AG04449 (cell line): ENCODE measurements around the gene MGAT4C.

ENCODE experiments used
- CTCF ChIA-PET: fragments of 350-600 bp; formaldehyde crosslinking; extraction: SDS; loops from one replicate; lab custom pipeline; 2021; ENCODE audit warnings: antibody characterized with exemption; lab: Yijun Ruan, JAX
- POLR2A ChIA-PET: fragments of 400-600, 350-600 bp; formaldehyde crosslinking; extraction: SDS; loops from one replicate; lab custom pipeline; 2020; ENCODE audit warnings: antibody characterized with exemption, inconsistent platforms; lab: Yijun Ruan, JAX
- DNase-seq: peaks from one replicate; pipeline ENCODE4 v3.0.0-alpha.2; 2010; ENCODE audit warnings: low read depth, low spot score
- H3K4me3 ChIP-seq: 2 replicates; pipeline ENCODE4 v1.5.1; 2011; ENCODE audit warnings: low read depth, mild to moderate bottlenecking, control low read depth, low read length
- TF ChIP-seq, protein P1 (sequence below): IDR thresholded peaks from one replicate; pipeline ENCODE4 v1.5.1; 2011; ENCODE audit warnings: mild to moderate bottlenecking, moderate library complexity, low read length, control low read depth, inconsistent platforms; ENCODE audit not compliant: insufficient read depth; ENCODE audit errors: missing control alignments

MGAT4C gene

DNA sequence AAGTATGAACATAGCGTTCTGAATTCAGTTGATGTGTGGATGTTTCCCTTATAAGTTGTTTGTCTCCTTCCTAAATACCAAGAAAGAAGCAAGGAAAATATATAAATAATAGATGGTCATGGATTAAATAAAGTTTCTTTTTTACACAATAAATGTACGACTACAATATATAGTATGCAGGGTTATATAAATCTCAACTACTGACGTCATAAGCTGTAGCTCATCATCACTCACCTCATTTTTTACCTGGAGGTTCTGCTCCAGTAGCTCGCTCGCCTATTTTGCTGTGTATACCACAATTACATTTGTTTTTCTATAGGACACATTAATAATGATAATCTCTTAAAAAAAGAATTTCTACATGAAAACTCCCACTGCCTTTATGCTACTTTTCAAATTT is 272.6 kb downstream of the MGAT4C start:
- ChIA-PET POLR2A (no interaction called here), CTCF (no interaction called here)
- no peak for DNase-seq
- TF ChIP-seq, protein P1, sequence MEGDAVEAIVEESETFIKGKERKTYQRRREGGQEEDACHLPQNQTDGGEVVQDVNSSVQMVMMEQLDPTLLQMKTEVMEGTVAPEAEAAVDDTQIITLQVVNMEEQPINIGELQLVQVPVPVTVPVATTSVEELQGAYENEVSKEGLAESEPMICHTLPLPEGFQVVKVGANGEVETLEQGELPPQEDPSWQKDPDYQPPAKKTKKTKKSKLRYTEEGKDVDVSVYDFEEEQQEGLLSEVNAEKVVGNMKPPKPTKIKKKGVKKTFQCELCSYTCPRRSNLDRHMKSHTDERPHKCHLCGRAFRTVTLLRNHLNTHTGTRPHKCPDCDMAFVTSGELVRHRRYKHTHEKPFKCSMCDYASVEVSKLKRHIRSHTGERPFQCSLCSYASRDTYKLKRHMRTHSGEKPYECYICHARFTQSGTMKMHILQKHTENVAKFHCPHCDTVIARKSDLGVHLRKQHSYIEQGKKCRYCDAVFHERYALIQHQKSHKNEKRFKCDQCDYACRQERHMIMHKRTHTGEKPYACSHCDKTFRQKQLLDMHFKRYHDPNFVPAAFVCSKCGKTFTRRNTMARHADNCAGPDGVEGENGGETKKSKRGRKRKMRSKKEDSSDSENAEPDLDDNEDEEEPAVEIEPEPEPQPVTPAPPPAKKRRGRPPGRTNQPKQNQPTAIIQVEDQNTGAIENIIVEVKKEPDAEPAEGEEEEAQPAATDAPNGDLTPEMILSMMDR: no peak
- no peak overlapping the region for H3K4me3 ChIP-seq

DNA sequence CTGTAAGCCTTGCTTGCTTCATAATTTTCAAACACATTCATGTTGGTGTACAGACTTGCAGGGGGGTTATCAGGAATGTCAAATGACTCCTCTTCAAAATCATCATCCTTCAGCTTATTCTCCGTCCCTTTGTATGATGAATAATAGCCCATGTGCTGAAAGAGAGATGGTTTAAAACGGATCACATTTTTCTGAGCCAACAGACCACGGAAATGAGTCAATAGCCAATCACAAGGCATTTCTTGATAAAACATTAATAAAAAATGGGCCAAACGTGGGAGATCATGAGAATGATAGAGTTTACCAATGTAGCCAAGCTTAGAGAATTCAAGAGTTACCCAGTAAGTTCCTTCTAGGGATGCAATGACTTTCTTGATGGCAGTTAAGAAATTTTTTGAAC is 276.6 kb downstream of the MGAT4C start:
- H3K4me3 ChIP-seq: no peak overlapping the region
- ChIA-PET POLR2A (no interaction called here), CTCF (interaction anchor here (1.1 kb wide), 1 partner anchor 14 kb away, joined by 3 read pairs; no protein-coding TSS in a partner anchor)
- no peak for DNase-seq
- TF ChIP-seq, protein P1: no peak

DNA sequence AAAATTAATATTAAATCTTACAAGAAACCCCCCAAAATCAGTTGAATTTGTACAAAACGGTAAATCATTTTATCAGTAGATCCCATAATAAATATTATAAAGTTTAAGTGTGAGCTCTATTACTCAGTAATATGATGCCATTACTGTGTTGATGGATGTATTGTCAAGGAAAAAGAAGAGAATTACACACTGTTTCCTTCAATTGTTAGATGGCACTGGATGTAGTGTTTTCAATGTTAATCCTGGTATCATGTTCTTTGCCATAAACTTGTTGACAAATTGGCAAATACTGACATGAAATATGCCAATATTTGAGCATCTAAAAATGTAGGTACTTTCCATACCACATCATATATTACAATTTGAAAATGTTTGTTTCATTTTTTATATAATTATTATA is 280.5 kb downstream of the MGAT4C start:
- ChIA-PET CTCF (no interaction called here), POLR2A (no interaction called here)
- DNase-seq: no peak
- no peak overlapping the region for H3K4me3 ChIP-seq
- TF ChIP-seq, protein P1: no peak

DNA sequence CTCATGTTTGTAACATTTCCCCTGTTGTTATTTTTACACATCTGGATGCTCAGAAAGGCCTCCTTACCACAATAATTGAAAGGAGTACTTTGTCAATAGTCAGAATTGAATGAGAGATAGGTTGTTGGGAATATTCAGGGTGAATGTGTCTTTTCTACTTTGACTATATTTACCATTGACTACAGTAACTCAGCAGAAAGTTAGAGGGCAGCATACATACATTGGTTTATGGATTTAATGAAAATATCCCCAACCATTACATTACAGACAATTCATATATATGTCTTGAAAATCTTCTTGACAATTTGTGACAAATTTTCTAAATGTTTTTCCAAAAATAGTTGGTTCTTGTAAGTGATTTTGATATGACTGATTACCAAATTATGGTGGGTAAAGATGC is 284.4 kb downstream of the MGAT4C start:
- TF ChIP-seq, protein P1: no peak
- DNase-seq: no peak
- H3K4me3 ChIP-seq: no peak overlapping the region
- CTCF ChIA-PET: no interaction called here
- POLR2A ChIA-PET: no interaction called here

DNA sequence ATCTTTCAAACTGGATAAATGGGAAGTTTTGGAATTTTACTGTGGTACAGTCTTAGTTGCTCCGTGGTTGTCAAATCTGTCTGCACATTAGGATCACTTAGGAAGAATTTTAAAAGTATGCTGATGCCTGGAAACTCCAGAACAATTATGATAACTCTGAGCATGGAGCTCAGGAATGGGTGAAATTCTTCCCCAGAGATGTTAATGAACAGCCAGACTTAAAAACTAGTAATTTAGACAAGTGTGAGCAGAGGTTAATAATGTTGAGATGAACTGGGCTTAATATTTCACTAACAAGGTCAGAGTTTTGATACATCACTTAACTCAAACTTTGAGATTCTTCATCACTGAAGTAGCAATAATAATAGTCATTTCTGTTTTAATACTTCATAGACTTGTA is 287.6 kb downstream of the MGAT4C start:
- no peak for DNase-seq
- H3K4me3 ChIP-seq: no peak overlapping the region
- CTCF ChIA-PET: no interaction called here
- POLR2A ChIA-PET: no interaction called here
- TF ChIP-seq, protein P1: no peak

DNA sequence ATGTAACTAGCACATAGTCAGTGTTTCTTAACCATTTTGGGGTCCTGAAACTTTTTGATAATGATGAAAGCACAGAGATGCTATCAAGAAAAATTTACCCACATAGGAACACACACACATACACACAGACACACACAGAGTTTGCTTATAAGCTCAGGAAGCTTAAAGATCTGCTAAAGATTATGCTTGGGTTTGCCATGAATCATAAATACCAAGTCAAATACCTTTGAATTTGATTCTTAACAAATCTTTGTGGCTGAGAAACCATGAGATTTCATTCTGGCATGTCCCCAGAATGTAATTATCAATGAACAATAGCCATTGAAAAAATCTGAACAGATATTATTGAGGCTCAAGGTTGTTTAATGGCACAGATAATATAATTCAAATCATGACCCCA is 292.9 kb downstream of the MGAT4C start:
- CTCF ChIA-PET: no interaction called here
- TF ChIP-seq, protein P1: no peak
- DNase-seq: no peak
- POLR2A ChIA-PET: no interaction called here
- H3K4me3 ChIP-seq: no peak overlapping the region

DNA sequence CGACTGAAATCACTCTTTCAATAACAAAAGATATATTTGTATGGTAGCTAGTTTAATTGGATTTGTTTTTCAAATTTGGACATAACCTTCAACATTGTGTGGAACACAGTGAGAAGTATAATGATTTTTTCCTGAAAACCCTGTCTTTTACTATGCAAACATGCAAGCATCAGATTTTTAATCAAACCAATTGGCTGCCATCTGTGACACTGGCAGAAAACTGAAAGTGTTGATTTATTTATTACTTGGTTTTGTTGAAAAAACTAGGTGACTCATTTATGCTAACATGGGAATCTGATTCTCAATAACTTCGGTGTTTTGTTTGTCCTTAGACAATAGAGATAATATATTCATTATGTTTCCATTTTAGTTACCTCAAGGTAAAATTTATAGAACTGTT is 300.1 kb downstream of the MGAT4C start:
- no peak for DNase-seq
- ChIA-PET POLR2A (no interaction called here), CTCF (no interaction called here)
- TF ChIP-seq, protein P1: no peak
- no peak overlapping the region for H3K4me3 ChIP-seq
